K562 (cell line): ENCODE data around the gene SAP25. TPM values are rescaled to one million over a fixed set of nuclear protein-coding genes. Genes with fewer than 3 reads are reported as not detected.

Source experiments
- CCNT2 ChIP-seq: IDR thresholded peaks from 2 replicates; pipeline ENCODE4 v1.6.1; 2011; ENCODE audit warnings: borderline replicate concordance, low read depth, mild to moderate bottlenecking, moderate library complexity, mixed read lengths, low read length; ENCODE audit not compliant: insufficient read length; ENCODE audit errors: extremely low read depth
- FIP1L1 ChIP-seq: fragments of 200-400 bp; formaldehyde crosslinking; IDR thresholded peaks from 2 replicates; pipeline ENCODE4 v1.6.1; 2018; ENCODE audit warnings: mild to moderate bottlenecking, low read depth, low read length; ENCODE audit not compliant: poor library complexity, severe bottlenecking
- HMGN3 ChIP-seq: IDR thresholded peaks from 2 replicates; pipeline ENCODE4 v1.6.1; 2011; ENCODE audit warnings: borderline replicate concordance, low read depth, mild to moderate bottlenecking, mixed read lengths, low read length; ENCODE audit not compliant: insufficient read length; ENCODE audit errors: extremely low read depth
- JUND ChIP-seq, 2 experiments: IDR thresholded peaks; 2 replicates in 1 of 2; 3 replicates in 1 of 2; pipeline ENCODE4 v1.6.1; 2011; ENCODE audit warnings: borderline replicate concordance in 2 of 2, low read depth in 2 of 2, low read length in 2 of 2, improper control_type of control experiment in 1 of 2, missing biosample characterization in 1 of 2, missing genetic modification characterization in 1 of 2, missing genetic modification reagents in 1 of 2
- MEIS2 ChIP-seq: fragments of 450-650 bp; IDR thresholded peaks from 2 replicates; pipeline ENCODE4 v1.6.1; 2014; ENCODE audit warnings: mild to moderate bottlenecking; ENCODE audit not compliant: partially characterized antibody
- SREBF2 ChIP-seq: sonication (generic); formaldehyde crosslinking; IDR thresholded peaks from 2 replicates; pipeline ENCODE4 v1.4.0; 2020; ENCODE audit warnings: mild to moderate bottlenecking, missing genetic modification reagents
- ZNF253 ChIP-seq: fragments of 250-450 bp; sonication (Bioruptor Pico); conservative IDR thresholded peaks from 2 replicates; pipeline ENCODE4 v1.6.1; 2021; ENCODE audit warnings: mild to moderate bottlenecking
- polyA plus RNA-seq, 8 experiments: library from polyadenylated mRNA; depleted of rRNA in 4 of 8; stranded (reverse) in 5 of 8; unstranded in 3 of 8; fragments of >200 nt; fragmentation: Nextera tagmentation in 2 of 8; fragmentation: Illumina TruSeq in 1 of 8; extraction: Ambion mirVana in 2 of 8; extraction: Trizol in 1 of 8; gene quantifications; 2 replicates each; pipeline versions ENCODE4 v1.2.1 to v1.2.3, GENCODE V29; 2011 to 2014; ENCODE audit warnings: inconsistent platforms in 1 of 8, missing spikeins in 1 of 8
- total RNA-seq, 7 experiments: library from RNA; depleted of rRNA in 6 of 7; stranded (reverse); fragments of >200 nt in 6 of 7; fragmentation: Illumina TruSeq in 2 of 7; extraction: Trizol in 2 of 7; gene quantifications; 2 replicates each; pipeline versions ENCODE4 v1.2.1 to v1.2.3, GENCODE V29; 2011 to 2021; ENCODE audit warnings: low replicate concordance in 1 of 7
- TF ChIP-seq, protein P1 (sequence below), 2 experiments: fragments of 450-650 bp; formaldehyde crosslinking in 1 of 2; IDR thresholded peaks; 2 replicates each; pipeline versions ENCODE4 v1.4.0 to v1.6.1; 2014 to 2020; ENCODE audit warnings: mild to moderate bottlenecking in 2 of 2, borderline replicate concordance in 1 of 2, low read depth in 1 of 2
- TF ChIP-seq, protein P2 (sequence below): fragments of 450-650 bp; formaldehyde crosslinking; IDR thresholded peaks from 2 replicates; pipeline ENCODE4 v1.4.0; 2022; ENCODE audit warnings: missing genetic modification characterization
- TF ChIP-seq, protein P3 (sequence below), 2 experiments: IDR thresholded peaks; 2 replicates each; pipeline ENCODE4 v1.6.1; 2012; ENCODE audit warnings: improper control_type of control experiment in 2 of 2, low read depth in 2 of 2, low read length in 2 of 2, borderline replicate concordance in 1 of 2
- TF ChIP-seq, protein P4 (sequence below): fragments of 450-650 bp; IDR thresholded peaks from 2 replicates; pipeline ENCODE4 v1.6.1; 2014; ENCODE audit warnings: low read depth, mild to moderate bottlenecking, moderate library complexity, borderline replicate concordance

Gene SAP25
- total and polyA plus RNA-seq, 9 of the 15 experiments (the other 6 are each of a cell fraction or from before 2014, with no cell fraction given) = 0.13 to 5.3 (median 0.78) TPM; not detected in 1

DNA sequence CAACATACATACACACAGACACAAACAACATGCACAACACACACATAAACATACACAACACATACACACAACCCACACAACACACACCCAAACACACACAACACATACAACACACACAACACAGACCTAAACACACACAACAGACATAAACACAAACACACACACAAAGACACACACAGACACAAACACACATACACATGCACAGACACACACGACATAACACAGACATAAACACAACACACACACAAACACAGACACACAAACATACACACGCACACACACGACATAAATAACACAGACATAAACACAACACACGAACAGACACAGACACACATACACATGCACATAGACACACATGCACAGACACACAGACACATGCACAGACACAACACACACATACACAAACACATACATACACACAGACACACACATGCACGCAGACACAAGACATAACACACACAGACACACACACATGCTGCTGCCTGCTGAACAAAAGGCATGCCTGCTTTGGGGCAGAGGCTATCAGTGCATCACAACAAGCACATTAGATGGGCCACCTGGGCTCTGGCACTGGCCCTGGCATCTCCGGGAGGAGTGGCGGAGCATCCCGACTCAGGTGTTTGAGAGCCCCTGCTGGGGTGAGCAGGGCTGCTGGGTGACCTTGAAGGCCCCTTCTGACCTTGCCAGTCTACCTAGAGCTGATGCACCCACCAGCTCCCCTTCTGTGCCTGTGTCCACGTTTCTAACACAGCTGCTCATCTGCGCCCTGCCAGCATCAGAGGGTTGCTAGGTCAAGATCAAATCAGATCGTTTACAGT, 7.0 kb upstream of the SAP25 start (continued):
- TF ChIP-seq, protein P1, sequence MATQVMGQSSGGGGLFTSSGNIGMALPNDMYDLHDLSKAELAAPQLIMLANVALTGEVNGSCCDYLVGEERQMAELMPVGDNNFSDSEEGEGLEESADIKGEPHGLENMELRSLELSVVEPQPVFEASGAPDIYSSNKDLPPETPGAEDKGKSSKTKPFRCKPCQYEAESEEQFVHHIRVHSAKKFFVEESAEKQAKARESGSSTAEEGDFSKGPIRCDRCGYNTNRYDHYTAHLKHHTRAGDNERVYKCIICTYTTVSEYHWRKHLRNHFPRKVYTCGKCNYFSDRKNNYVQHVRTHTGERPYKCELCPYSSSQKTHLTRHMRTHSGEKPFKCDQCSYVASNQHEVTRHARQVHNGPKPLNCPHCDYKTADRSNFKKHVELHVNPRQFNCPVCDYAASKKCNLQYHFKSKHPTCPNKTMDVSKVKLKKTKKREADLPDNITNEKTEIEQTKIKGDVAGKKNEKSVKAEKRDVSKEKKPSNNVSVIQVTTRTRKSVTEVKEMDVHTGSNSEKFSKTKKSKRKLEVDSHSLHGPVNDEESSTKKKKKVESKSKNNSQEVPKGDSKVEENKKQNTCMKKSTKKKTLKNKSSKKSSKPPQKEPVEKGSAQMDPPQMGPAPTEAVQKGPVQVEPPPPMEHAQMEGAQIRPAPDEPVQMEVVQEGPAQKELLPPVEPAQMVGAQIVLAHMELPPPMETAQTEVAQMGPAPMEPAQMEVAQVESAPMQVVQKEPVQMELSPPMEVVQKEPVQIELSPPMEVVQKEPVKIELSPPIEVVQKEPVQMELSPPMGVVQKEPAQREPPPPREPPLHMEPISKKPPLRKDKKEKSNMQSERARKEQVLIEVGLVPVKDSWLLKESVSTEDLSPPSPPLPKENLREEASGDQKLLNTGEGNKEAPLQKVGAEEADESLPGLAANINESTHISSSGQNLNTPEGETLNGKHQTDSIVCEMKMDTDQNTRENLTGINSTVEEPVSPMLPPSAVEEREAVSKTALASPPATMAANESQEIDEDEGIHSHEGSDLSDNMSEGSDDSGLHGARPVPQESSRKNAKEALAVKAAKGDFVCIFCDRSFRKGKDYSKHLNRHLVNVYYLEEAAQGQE (IDR thresholded peaks at IDR 0.05; ENCODE audit: borderline replicate concordance) = no peak
- TF ChIP-seq, protein P1 (CRISPR knock-in tag; IDR thresholded peaks at IDR 0.05; ENCODE audit: low read depth) = no peak
- TF ChIP-seq ZNF253 (CRISPR knock-in tag) = no peak
- TF ChIP-seq, protein P2, sequence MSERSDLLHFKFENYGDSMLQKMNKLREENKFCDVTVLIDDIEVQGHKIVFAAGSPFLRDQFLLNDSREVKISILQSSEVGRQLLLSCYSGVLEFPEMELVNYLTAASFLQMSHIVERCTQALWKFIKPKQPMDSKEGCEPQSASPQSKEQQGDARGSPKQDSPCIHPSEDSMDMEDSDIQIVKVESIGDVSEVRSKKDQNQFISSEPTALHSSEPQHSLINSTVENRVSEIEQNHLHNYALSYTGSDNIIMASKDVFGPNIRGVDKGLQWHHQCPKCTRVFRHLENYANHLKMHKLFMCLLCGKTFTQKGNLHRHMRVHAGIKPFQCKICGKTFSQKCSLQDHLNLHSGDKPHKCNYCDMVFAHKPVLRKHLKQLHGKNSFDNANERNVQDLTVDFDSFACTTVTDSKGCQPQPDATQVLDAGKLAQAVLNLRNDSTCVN (CRISPR knock-in tag) = peak; percentile 84
- TF ChIP-seq HMGN3 = no peak
- TF ChIP-seq FIP1L1 = no peak
- TF ChIP-seq, protein P3, sequence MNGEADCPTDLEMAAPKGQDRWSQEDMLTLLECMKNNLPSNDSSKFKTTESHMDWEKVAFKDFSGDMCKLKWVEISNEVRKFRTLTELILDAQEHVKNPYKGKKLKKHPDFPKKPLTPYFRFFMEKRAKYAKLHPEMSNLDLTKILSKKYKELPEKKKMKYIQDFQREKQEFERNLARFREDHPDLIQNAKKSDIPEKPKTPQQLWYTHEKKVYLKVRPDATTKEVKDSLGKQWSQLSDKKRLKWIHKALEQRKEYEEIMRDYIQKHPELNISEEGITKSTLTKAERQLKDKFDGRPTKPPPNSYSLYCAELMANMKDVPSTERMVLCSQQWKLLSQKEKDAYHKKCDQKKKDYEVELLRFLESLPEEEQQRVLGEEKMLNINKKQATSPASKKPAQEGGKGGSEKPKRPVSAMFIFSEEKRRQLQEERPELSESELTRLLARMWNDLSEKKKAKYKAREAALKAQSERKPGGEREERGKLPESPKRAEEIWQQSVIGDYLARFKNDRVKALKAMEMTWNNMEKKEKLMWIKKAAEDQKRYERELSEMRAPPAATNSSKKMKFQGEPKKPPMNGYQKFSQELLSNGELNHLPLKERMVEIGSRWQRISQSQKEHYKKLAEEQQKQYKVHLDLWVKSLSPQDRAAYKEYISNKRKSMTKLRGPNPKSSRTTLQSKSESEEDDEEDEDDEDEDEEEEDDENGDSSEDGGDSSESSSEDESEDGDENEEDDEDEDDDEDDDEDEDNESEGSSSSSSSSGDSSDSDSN (IDR thresholded peaks at IDR 0.05; ENCODE audit: borderline replicate concordance in 1 of 2, low read depth in 2 of 2, low read length in 2 of 2) = no peak
- no peak for TF ChIP-seq JUND (IDR thresholded peaks at IDR 0.05; ENCODE audit: borderline replicate concordance, low read depth, low read length)
- no peak for TF ChIP-seq JUND (tag; IDR thresholded peaks at IDR 0.05; ENCODE audit: borderline replicate concordance, low read depth, low read length)
- no peak for TF ChIP-seq SREBF2 (CRISPR knock-in tag)
- TF ChIP-seq, protein P4, sequence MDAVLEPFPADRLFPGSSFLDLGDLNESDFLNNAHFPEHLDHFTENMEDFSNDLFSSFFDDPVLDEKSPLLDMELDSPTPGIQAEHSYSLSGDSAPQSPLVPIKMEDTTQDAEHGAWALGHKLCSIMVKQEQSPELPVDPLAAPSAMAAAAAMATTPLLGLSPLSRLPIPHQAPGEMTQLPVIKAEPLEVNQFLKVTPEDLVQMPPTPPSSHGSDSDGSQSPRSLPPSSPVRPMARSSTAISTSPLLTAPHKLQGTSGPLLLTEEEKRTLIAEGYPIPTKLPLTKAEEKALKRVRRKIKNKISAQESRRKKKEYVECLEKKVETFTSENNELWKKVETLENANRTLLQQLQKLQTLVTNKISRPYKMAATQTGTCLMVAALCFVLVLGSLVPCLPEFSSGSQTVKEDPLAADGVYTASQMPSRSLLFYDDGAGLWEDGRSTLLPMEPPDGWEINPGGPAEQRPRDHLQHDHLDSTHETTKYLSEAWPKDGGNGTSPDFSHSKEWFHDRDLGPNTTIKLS = no peak
- no peak for TF ChIP-seq CCNT2
- no peak for TF ChIP-seq MEIS2
